HCT116 (cell line): ENCODE results near the gene WIZ.

ENCODE experiments used
- CTCF ChIP-seq, 3 experiments: fragments of 200-600 bp in 1 of 3; sonication (generic) in 1 of 3; IDR thresholded peaks in 2 of 3; conservative IDR thresholded peaks in 1 of 3; 2 replicates each; pipeline ENCODE4 v1.5.1; 2012 to 2017; ENCODE audit warnings: low read depth in 2 of 3, low read length in 2 of 3, antibody characterized with exemption in 1 of 3, borderline replicate concordance in 1 of 3, control low read depth in 1 of 3, mild to moderate bottlenecking in 1 of 3, mixed read lengths in 1 of 3, mixed run types in 1 of 3, moderate library complexity in 1 of 3; ENCODE audit not compliant: insufficient read depth in 1 of 3
- EGR1 ChIP-seq: IDR thresholded peaks from 2 replicates; pipeline ENCODE4 v1.6.1; 2012; ENCODE audit warnings: low read depth
- POLR2AphosphoS5 ChIP-seq: IDR thresholded peaks from 2 replicates; pipeline ENCODE4 v1.6.1; 2011; ENCODE audit warnings: mild to moderate bottlenecking, low read depth, low read length, moderate library complexity

DNA sequence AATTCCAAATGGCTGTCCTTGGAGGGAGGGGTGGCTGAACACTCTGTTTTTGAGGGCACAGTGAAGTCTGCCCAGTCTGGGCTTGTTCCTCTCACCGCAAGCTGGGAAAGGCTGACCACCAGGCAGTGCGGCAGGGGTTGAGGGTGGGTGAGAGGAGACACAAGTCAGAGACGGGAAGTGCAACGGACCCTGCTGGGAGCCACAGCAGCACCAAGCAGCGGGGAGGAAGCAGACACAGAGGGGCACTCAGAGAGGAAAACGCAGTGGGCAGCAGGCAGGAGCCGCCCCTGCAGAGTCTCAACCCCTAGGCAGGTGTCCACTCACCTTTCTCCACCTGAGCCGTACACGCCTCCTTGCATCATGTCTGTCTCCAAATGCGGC is 46.6 kb downstream of the WIZ start:
- TF ChIP-seq POLR2AphosphoS5: no peak
- TF ChIP-seq CTCF (IDR thresholded peaks at IDR 0.05 in 2 of 3, conservative IDR thresholded peaks at IDR 0.05 in 1 of 3; ENCODE audit: borderline replicate concordance in 1 of 3, insufficient read depth in 1 of 3, low read depth in 2 of 3, low read length in 2 of 3): no peak
- TF ChIP-seq EGR1: no peak
